GM12878 (cell line): Measurements from ENCODE around the gene ATP6AP2. TPM values are rescaled to one million over a fixed set of nuclear protein-coding genes. Genes with fewer than 3 reads are reported as not detected.

ENCODE experiments used
- ATAC-seq: fragments of 200-7000 bp; cut with Tn5 transposase; 3 replicates; pipeline ENCODE4 v1.9.1; 2020; ENCODE audit warnings: mild to moderate bottlenecking, moderate library complexity
- BruUV-seq: library from RNA; stranded (reverse); fragments of 400-500 nt; replicated peaks from 2 replicates; lab custom pipeline; 2021; lab: Mats Ljungman, UMichigan
- CTCF ChIA-PET: fragments of 300-600 bp; sonication (Branson Sonifier 250); formaldehyde crosslinking; extraction: SDS; loops from one replicate; lab custom pipeline; 2021; ENCODE audit warnings: inconsistent platforms; lab: Yijun Ruan, JAX
- POLR2A ChIA-PET: fragments of 350-600 bp; formaldehyde crosslinking; extraction: SDS; loops from one replicate; lab custom pipeline; 2021; ENCODE audit warnings: inconsistent platforms; lab: Charles Lee
- RAD21 ChIA-PET: fragments of 300-600 bp; sonication (Branson Sonifier 250); formaldehyde crosslinking; loops from one replicate; lab custom pipeline; 2023; ENCODE audit warnings: antibody characterized with exemption; ENCODE audit not compliant: unreplicated experiment; lab: Charles Lee
- SMC1A ChIA-PET: fragments of 300-600 bp; sonication (Branson Sonifier 250); formaldehyde crosslinking; loops from one replicate; lab custom pipeline; 2023; ENCODE audit not compliant: unreplicated experiment, uncharacterized antibody; lab: Charles Lee
- DNase-seq: peaks from one replicate; pipeline ENCODE4 v3.0.0-alpha.2; 2011; ENCODE audit warnings: low read depth, low spot score
- FAIRE-seq: peaks from 3 replicates; lab custom pipeline; 2011; peaks lifted over from hg19 to GRCh38; lab: Jason Lieb, UNC
- H2AFZ ChIP-seq: 2 replicates; pipeline ENCODE4 v1.6.0; 2011; ENCODE audit warnings: low read depth, low read length, control low read depth; ENCODE audit not compliant: control insufficient read depth
- H3K27ac ChIP-seq: 2 replicates; pipeline ENCODE4 v1.5.1; 2011; ENCODE audit warnings: control low read depth; ENCODE audit not compliant: control insufficient read depth, insufficient read depth
- H3K27me3 ChIP-seq, 2 experiments: replicated peaks in 1 of 2; 2 replicates each; pipeline versions ENCODE4 v1.6.0 to v1.6.1; 2011; ENCODE audit warnings: low read length in 1 of 2; ENCODE audit not compliant: control insufficient read depth in 2 of 2, insufficient read depth in 2 of 2
- H3K36me3 ChIP-seq, 2 experiments: 2 replicates each; pipeline ENCODE4 v1.5.1; 2011; ENCODE audit warnings: low read length in 1 of 2; ENCODE audit not compliant: control insufficient read depth in 2 of 2, insufficient read depth in 2 of 2
- H3K4me1 ChIP-seq: 2 replicates; pipeline ENCODE4 v1.6.1; 2011; ENCODE audit warnings: mild to moderate bottlenecking, low read length, moderate library complexity, mixed read lengths; ENCODE audit not compliant: control insufficient read depth, insufficient read depth
- H3K4me2 ChIP-seq: 2 replicates; pipeline ENCODE4 v1.6.0; 2011; ENCODE audit warnings: control low read depth; ENCODE audit not compliant: control insufficient read depth, insufficient read depth
- H3K4me3 ChIP-seq: fragments of 200-600 bp; sonication (generic); 2 replicates; pipeline ENCODE4 v1.5.1; 2016
- H3K79me2 ChIP-seq: 2 replicates; pipeline ENCODE4 v1.6.0; 2011; ENCODE audit warnings: low read length; ENCODE audit not compliant: control insufficient read depth, insufficient read depth
- H3K9ac ChIP-seq: 2 replicates; pipeline ENCODE4 v1.8.0; 2011; ENCODE audit warnings: low read length, control low read depth, mixed read lengths; ENCODE audit not compliant: control insufficient read depth, insufficient read depth
- H3K9me3 ChIP-seq: replicated peaks from 3 replicates; pipeline ENCODE4 v1.5.1; 2011; ENCODE audit warnings: mild to moderate bottlenecking, low read length; ENCODE audit not compliant: control insufficient read depth, insufficient read depth
- H4K20me1 ChIP-seq: 2 replicates; pipeline ENCODE4 v1.6.0; 2011; ENCODE audit not compliant: control insufficient read depth, insufficient read depth
- HDAC2 ChIP-seq: fragments of 200-600 bp; sonication (generic); IDR thresholded peaks from 2 replicates; pipeline ENCODE4 v1.6.1; 2017
- IKZF2 ChIP-seq, 2 experiments: fragments of 450-650 bp; IDR thresholded peaks; 2 replicates each; pipeline ENCODE4 v1.6.1; 2017; ENCODE audit warnings: mild to moderate bottlenecking in 2 of 2, moderate library complexity in 2 of 2
- IRF4 ChIP-seq: IDR thresholded peaks from 2 replicates; pipeline ENCODE4 v1.6.1; 2011; ENCODE audit warnings: low read depth, low read length
- KAT2A ChIP-seq: conservative IDR thresholded peaks from 2 replicates; pipeline ENCODE4 v1.6.1; 2011; ENCODE audit warnings: low read depth, low read length; ENCODE audit not compliant: control insufficient read depth
- RBBP5 ChIP-seq: fragments of 200-600 bp; sonication (generic); conservative IDR thresholded peaks from 2 replicates; pipeline ENCODE4 v1.6.1; 2016
- SPI1 ChIP-seq: IDR thresholded peaks from 2 replicates; pipeline ENCODE4 v1.6.1; 2011; ENCODE audit warnings: low read depth, mild to moderate bottlenecking, low read length, moderate library complexity, borderline replicate concordance; ENCODE audit not compliant: insufficient read depth
- STAT1 ChIP-seq: fragments of 450-650 bp; conservative IDR thresholded peaks from 2 replicates; pipeline ENCODE4 v1.6.1; 2014; ENCODE audit warnings: antibody characterized with exemption, mild to moderate bottlenecking
- WRNIP1 ChIP-seq: IDR thresholded peaks from 2 replicates; pipeline ENCODE4 v1.6.1; 2011; ENCODE audit warnings: low read depth, low read length, improper control_type of control experiment, borderline replicate concordance
- WGBS: methylation state at CpG from one replicate; pipeline ENCODE4 v1.1.6; 2016; ENCODE audit warnings: low lambda C conversion rate; ENCODE audit not compliant: insufficient replicate concordance, insufficient coverage; ENCODE audit errors: missing lambda C conversion rate; 5-methylcytosine and 5-hydroxymethylcytosine counted together
- in situ Hi-C: fragments of 300-500 bp; cut with MboI; formaldehyde crosslinking; loops from 9 replicates; pipeline ENCODE4 v1.14.3; 2018; ENCODE audit warnings: mixed read lengths
- intact Hi-C: fragments of 100-400 bp; cut with micrococcal nuclease; formaldehyde crosslinking; loops from one replicate; pipeline ENCODE4 v1.14.2; 2022; ENCODE audit not compliant: unreplicated experiment
- polyA plus RNA-seq, 11 experiments: library from polyadenylated mRNA; depleted of rRNA in 4 of 11; unstranded in 6 of 11; stranded (reverse) in 5 of 11; fragments of >200 nt; fragmentation: Nextera tagmentation in 4 of 11; fragmentation: Illumina TruSeq in 1 of 11; extraction: Ambion mirVana in 4 of 11; extraction: Trizol in 1 of 11; gene quantifications; 1 replicate in 1 of 11; 2 replicates in 10 of 11; pipeline versions ENCODE4 v1.2.1 to v1.2.3, GENCODE V29; 2011 to 2016; ENCODE audit warnings: inconsistent platforms in 2 of 11, missing spikeins in 2 of 11, low read depth in 1 of 11
- total RNA-seq, 4 experiments: library from RNA; depleted of rRNA in 3 of 4; stranded (reverse); fragments of >200 nt in 3 of 4; fragmentation: Illumina TruSeq in 1 of 4; extraction: Trizol in 1 of 4; gene quantifications; 2 replicates each; pipeline versions ENCODE4 v1.2.1 to v1.2.3, GENCODE V29; 2013 to 2021

ATP6AP2 gene
- total and polyA plus RNA-seq, 10 of the 15 experiments (the other 5 are each of a cell fraction or from before 2014, with no cell fraction given) = 36.3 to 141 (median 56.0) TPM

GRCh38 chrX:40628506-40628905 is 47.7 kb downstream of the ATP6AP2 start:
- RAD21 ChIA-PET = no interaction called here
- in situ Hi-C loops = no loop called here

GRCh38 chrX:40632199-40632598 is 51.4 kb downstream of the ATP6AP2 start:
- DNase-seq (no peak), ATAC-seq (no peak), FAIRE-seq (no peak)
- no peak overlapping the region for H3K4me2 ChIP-seq
- no peak overlapping the region for H3K9ac ChIP-seq
- no TSS peak for BruUV-seq
- ChIA-PET RAD21 (interaction anchor here (0.8 kb wide), 1 partner anchor 88 kb away, joined by 3 read pairs; no protein-coding TSS in a partner anchor), CTCF (interaction anchor here (0.7 to 1.7 kb wide), 5 partner anchors 19 to 484 kb away, joined by 3 to 5 read pairs (median 3); no protein-coding TSS in a partner anchor), POLR2A (no interaction called here), SMC1A (interaction anchor here (1.5 kb wide), 1 partner anchor 92 kb away, joined by 3 read pairs; no protein-coding TSS in a partner anchor)
- in situ Hi-C loops (no loop called here), intact Hi-C loops (no loop called here)
- WGBS = 77% methylated on average over 4 of the region's 4 CpGs
- no peaks in the 10 kb centered on the region; the same call in 1 of the 2 replicates for H3K4me1 ChIP-seq
- TF ChIP-seq HDAC2 (no peak), SPI1 (peak; percentile 71), IKZF2 (IDR thresholded peaks at IDR 0.05) (peak in 1 of 2 experiments; percentile 22; a peak in 1 of 4 replicates)
- no peak overlapping the region for H3K4me3 ChIP-seq
- no peaks in the 10 kb centered on the region; the same call in 1 of the 2 replicates for H4K20me1 ChIP-seq
- peaks cover 7 to 34% of the 10 kb centered on the region in 2 experiments for H3K36me3 ChIP-seq
- no peak overlapping the region for H2AFZ ChIP-seq
- H3K27ac ChIP-seq = no peak overlapping the region
- no peaks in the 10 kb centered on the region for H3K9me3 ChIP-seq
- H3K27me3 ChIP-seq = no peaks in the 10 kb centered on the region
- H3K79me2 ChIP-seq = no peaks in the 10 kb centered on the region

More at GRCh38 chrX:40628506-40628905, 47.7 kb downstream of the ATP6AP2 start:
- WGBS = 94% methylated on average over 5 of the region's 5 CpGs
- FAIRE-seq (no peak), ATAC-seq (no peak), DNase-seq (no peak)
- H3K9ac ChIP-seq = no peak overlapping the region
- no peaks in the 10 kb centered on the region for H4K20me1 ChIP-seq
- H3K4me2 ChIP-seq = no peak overlapping the region
- intact Hi-C loops = no loop called here
- ChIA-PET POLR2A (no interaction called here), CTCF (interaction anchor here (1.4 kb wide), 1 partner anchor 85 kb away, joined by 6 read pairs; no protein-coding TSS in a partner anchor), SMC1A (no interaction called here)
- no peaks in the 10 kb centered on the region; the same call in 2 of the 3 replicates for H3K9me3 ChIP-seq
- no peak overlapping the region for H3K27ac ChIP-seq
- no peaks in the 10 kb centered on the region for H3K79me2 ChIP-seq
- peaks cover 5 to 17% of the 10 kb centered on the region in 2 experiments; a peak in 3 of 4 replicates for H3K36me3 ChIP-seq
- no TSS peak for BruUV-seq
- H2AFZ ChIP-seq = no peak overlapping the region
- no peaks in the 10 kb centered on the region; the same call in 1 of the 2 replicates for H3K4me1 ChIP-seq
- TF ChIP-seq WRNIP1 = no peak
- TF ChIP-seq IRF4 = no peak
- no peak for TF ChIP-seq RBBP5
- no peak for TF ChIP-seq KAT2A
- no peak for TF ChIP-seq STAT1
- no peak overlapping the region for H3K4me3 ChIP-seq
- H3K27me3 ChIP-seq = no peaks in the 10 kb centered on the region
